Hepatic stellate cell (primary cell): ENCODE results near the gene POU6F2.
A peak's percentile ranks its signal among the peaks of the same experiment; 100 is the strongest.
"Not testable (repeated sequence)": the region's sequence is repeated elsewhere in the genome, so short reads cannot be mapped to it uniquely, and the experiment has no call there.

Source experiments
- DNase-seq: peaks from one replicate; pipeline ENCODE4 v3.0.0; 2011; ENCODE audit warnings: low spot score

Gene POU6F2

GRCh38 chr7:38977685-38978084 is at the start of gene POU6F2:
Gene POU6F2, plus strand, starts transcription at chr7:38977909. Its CDS starts 45 bp downstream, at chr7:38977954.
- DNase-seq = no peak

GRCh38 chr7:38928506-38928905 is 49.2 kb upstream of the POU6F2 start:
- no peak for DNase-seq

GRCh38 chr7:38929460-38930171 is 48.1 kb upstream of the POU6F2 start:
- DNase-seq = no peak

GRCh38 chr7:38932509-38933168 is 45.1 kb upstream of the POU6F2 start:
- DNase-seq = peak; percentile 4

- DNase-seq = no peak
These were observed 43.7 kb upstream of the POU6F2 start for GRCh38 chr7:38934051-38934450.

GRCh38 chr7:38934536-38934935 is 43.2 kb upstream of the POU6F2 start:
- DNase-seq = no peak

GRCh38 chr7:38936641-38937040 is 41.1 kb upstream of the POU6F2 start:
- no peak for DNase-seq

- no peak for DNase-seq
These were observed 39.7 kb upstream of the POU6F2 start for GRCh38 chr7:38938001-38938485.

- DNase-seq = no peak
These were observed 39.1 kb upstream of the POU6F2 start for GRCh38 chr7:38938589-38938988.

GRCh38 chr7:38940774-38941173 is 36.9 kb upstream of the POU6F2 start:
- DNase-seq = no peak

GRCh38 chr7:38942431-38943051 is 35.2 kb upstream of the POU6F2 start:
- no peak for DNase-seq

- not testable (repeated sequence) for DNase-seq
These were observed 30.2 kb upstream of the POU6F2 start for GRCh38 chr7:38947541-38947940.

- DNase-seq = no peak
These were observed 27.4 kb upstream of the POU6F2 start for GRCh38 chr7:38950309-38950708.

- DNase-seq = no peak
These were observed 26.5 kb upstream of the POU6F2 start for GRCh38 chr7:38951213-38951612.

GRCh38 chr7:38953227-38953626 is 24.5 kb upstream of the POU6F2 start:
- DNase-seq = no peak

GRCh38 chr7:38953971-38954370 is 23.7 kb upstream of the POU6F2 start:
- DNase-seq = no peak

GRCh38 chr7:38955892-38956291 is 21.8 kb upstream of the POU6F2 start:
- no peak for DNase-seq

GRCh38 chr7:38962028-38962427 is 15.7 kb upstream of the POU6F2 start:
- no peak for DNase-seq

- no peak for DNase-seq
These were observed 12.8 kb upstream of the POU6F2 start for GRCh38 chr7:38964921-38965320.

- no peak for DNase-seq
These were observed 3.9 kb upstream of the POU6F2 start for GRCh38 chr7:38973760-38974159.

- DNase-seq = no peak
These were observed 1.7 kb upstream of the POU6F2 start for GRCh38 chr7:38975944-38976392.

GRCh38 chr7:38978491-38978890 is 782 bp downstream of the POU6F2 start:
- DNase-seq = no peak

- DNase-seq = no peak
These were observed 14.5 kb downstream of the POU6F2 start for GRCh38 chr7:38992203-38992602.
